Activated T-helper 1 cell treated with anti-CD3 and anti-CD28 coated beads, Interleukin-2, amount 50 U/mL, for 16 hours (primary cell): ENCODE results near the gene EPHB1.

Source experiments
- DNase-seq, 2 donors: peaks; one replicate each; pipeline ENCODE4 v3.0.0-alpha.2; 2020; ENCODE audit warnings: low read depth in 1 of 2, low spot score in 1 of 2

Gene EPHB1

DNA sequence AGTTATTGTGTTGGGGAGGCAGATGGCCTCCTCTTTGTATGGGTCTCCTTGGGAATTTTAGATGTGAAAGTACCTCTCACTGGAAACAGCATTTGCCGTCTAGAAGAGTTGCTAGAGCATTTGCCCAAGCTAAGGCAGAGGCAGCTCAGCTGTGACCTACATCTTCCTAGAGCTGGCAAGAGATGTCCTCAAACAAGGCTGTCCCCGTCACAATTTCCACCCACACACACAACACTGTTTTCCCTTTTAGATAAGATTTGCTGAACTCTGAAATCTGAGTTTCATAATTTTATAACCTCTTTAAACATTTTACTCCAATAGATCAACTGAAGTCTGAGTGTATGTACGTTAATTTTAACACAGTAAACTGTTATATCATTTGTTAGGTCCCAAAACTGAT lies 352.6 kb downstream of the EPHB1 start:
- no peak for DNase-seq

DNA sequence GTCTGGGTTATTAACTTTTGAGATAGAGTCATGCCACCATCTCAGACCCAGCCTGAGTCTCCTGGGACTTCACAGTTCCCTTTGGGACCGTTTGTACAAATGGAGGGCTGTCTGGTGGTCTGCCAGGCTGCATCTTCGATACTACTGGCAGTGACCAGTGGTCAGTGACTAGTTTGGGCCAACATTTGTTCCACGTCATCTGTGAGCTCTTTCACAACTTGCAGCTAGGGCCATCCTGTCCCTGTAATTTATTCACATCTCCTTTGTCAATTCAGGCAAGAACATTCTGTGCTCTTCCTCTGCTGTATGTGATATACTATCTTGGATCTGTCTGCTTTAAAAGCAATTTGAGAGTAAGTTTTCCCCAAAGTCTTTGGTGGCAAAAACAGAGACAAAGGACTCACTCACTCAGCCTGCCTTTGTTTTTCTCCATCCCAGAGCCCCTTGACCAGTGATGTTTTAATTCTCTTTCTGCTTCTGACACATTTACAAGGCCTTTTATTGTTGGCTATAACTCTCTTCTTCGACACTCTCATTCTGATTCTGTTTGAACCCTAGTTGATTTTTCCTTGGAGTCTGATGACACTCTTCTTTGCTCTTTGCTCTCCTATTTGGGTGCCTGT lies 353.4 kb downstream of the EPHB1 start:
- no peak for DNase-seq

DNA sequence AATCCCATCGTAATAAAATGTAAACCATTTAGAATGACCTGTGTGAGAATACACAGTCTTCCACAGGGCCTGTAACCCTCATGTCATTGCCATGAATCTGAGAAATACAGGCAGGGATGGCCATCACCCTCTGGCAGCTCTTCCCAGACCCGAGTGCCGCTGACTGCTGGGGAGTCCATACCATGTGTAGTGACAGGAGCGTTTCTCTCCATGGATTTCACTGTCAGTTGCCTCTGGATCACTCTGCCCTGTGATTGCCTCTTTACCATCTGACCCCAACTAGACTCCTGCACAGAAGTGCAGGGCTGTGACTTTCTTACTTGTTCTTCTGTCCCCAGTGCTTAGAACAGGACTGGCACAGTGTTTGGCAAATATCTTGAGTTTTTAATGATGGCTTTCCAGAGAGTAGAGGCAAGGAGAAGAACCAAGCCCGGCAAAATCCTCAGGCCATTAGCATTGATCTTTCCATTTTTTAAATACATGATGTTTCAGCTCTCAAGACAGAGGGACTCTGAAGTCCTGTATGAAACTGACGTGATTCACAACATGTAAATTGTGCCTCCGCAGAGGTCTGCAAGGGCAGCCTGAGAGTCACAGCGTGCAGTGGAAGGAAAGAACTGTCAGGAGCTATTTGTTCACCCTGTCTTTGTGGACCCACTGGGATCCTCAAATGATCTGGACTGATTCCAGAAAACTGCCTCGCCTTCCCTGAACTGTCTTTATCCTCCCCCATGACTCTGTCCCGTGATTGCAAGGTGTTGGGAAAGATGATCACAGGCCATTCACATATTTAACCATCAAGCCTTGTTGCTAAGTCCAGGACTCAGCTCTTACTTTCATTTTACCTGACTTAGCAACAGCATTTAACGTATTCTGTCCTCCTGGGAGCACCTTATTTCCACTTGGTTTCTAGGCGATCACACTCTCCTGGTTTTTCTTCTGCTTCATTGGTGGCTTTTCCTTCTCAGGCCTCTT lies 354.9 kb downstream of the EPHB1 start:
- DNase-seq: no peak

DNA sequence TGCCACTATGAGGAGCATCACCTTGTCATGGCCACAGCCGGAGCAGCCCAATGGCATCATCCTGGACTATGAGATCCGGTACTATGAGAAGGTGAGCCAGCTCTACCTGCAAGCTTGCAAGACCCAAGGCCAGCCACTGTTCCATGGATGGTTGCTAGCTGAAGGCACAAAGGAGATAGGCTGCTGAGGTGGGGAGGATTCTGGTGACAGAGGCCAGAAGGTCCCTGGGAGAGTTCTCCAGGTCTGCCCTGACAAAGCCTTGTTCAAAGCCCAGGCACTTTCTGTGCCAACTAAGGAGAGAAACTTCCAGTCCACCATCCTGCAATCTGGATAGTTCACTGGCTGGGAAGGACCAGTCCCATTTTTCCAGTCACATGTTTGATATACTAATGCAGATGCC lies 359.1 kb downstream of the EPHB1 start:
- DNase-seq: no peak

DNA sequence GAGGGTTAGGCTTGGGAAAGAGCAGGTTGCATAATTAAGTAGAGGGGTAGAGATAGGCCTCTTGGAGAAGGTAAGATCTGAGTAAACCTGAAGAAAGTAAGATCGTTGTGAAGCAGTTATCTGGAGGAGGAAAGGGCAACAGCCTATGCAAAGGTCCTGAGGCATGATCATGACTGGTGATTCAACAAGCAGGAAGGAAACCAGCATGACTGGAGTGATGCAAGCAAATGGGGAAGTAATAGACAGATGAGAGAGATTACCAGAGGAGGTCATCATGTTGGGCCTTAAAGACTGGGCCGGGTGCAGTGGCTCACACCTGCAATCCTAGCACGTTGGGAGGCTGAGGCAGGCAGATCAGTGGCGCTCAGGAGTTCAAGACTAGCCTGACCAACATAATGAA lies 360.2 kb downstream of the EPHB1 start:
- no peak for DNase-seq

DNA sequence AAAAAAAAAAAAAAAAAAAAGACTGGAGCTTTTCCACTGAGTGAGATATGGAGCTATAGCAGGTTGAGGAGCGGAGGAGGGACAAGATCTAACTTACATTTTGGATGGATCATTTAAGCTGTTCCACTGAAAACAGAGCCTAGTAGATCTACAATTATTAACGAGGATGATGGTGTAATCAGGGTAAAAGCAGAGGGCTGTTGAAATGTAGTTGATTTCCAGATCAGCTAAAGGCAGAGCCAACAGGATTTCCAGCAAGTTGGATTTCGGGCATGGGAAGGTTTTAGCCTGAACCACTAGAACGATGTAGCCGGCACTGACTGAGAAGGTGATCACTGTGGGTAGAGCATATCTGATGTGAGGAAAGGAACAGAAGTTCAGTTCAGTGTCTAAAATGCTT lies 360.7 kb downstream of the EPHB1 start:
- no peak for DNase-seq

DNA sequence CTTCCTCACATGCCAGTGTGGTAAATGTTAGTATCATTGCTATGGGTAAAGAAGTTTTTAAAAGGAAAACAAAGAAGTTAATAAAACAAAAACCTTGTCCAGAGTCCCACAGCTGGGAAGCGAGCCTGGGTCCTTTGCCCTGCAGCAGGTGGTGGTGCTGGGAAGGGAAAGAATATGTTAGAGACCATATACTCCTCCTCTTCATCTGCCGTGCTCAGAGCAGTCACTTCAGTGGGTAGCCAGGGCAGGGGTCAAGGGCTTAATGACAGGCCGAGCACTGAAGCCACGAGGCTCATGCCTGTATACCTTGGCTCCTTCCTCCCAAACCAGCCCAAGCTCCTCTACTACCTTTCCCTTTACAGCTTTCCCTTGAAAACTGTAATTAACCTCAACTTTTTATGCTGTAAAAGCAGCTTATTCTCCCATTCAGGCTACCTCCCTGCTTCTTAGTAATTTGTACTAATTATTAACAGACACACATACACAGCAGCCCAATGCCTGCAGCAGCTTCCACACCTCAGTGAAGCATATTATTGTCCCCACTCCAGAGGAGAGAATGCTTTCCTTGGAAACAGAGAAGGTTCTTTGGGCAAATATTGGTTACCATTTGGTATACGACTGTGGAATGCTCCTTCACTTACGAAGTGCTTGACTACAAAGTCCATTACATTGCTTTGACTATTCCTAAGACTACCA lies 362.1 kb downstream of the EPHB1 start:
- DNase-seq: no peak

DNA sequence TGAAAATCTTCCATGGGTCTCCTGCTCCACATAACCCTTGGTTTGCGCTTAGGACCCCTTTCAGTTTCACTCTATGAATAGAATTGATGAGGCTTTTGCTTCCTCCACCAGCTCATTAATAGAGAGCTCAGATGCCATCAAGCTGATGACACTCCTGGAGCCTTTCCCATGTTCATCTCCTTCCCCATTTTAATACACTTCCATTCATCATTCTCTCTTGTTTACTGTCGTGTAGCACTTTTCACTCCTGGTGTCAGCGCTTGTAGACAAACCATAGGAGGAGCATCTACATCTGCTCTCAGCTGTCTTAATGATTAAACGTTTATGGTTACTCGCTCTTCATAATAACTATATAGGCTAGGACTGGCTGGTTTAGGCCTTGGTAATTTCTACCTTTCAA lies 363.5 kb downstream of the EPHB1 start:
- DNase-seq: no peak

DNA sequence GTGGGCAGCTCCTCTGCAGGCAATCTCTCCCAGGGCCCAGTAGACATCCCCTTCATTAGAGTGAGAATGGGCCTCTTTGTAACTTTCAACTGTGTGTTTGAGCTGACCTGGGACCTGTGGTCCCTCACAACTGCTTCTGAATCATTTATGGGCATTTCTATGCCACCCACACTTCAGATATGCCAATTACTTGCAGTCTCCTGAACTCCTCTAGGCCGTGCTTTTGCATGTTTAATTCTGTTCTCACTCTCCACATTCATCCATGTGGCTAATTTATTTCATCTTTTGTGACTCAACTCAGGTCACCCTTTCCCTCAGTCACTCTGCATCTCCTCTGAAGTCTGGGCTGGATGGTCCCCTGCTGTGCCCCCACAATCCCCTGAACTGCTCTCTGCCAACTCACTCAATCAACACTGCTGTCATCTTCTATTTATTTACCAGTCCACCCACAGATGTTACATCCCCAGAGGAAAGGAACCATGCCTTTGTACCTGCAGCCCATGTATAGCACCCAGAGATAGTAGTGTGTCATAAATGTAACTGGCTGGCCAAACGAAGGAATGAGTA lies 364.7 kb downstream of the EPHB1 start:
- DNase-seq: no peak

DNA sequence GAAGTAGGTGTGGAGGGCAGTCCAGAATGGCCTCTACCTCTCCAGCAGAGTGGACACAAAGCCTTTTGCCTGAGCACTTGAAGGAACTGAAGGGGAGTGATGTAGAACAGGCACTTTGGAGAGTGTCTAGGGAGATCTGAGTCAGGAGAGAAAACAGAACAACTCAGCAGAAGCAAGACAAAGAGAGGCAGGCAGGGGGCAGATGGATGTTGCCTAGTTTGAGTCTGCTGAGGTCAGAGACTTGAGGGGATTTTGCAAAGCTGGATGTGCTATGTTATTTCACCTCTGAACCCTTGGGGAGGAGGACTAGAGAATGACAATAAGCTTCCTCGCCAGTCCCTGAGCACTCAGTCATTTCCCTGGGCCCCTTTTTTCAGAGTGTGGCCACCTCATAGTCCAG lies 366.4 kb downstream of the EPHB1 start:
- no peak for DNase-seq

DNA sequence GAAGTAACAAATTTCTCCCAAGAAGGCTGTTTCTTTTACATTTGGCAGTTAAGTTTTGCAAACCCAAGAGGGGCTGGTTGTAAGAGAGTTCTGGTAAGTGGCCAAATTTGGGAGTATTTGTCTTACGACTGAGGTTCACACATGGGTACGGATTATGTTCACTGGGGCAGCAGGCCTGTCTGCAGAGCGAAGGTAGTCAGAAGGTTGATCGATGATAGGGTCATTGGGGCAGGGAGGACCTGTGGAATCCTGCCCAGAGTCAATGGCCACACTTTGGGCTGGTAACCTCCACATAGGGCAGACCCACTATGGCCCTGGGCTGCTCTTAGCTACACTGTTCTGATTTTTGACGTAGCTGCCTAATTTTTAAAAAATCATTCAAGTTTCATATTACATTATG lies 368.6 kb downstream of the EPHB1 start:
- no peak for DNase-seq

DNA sequence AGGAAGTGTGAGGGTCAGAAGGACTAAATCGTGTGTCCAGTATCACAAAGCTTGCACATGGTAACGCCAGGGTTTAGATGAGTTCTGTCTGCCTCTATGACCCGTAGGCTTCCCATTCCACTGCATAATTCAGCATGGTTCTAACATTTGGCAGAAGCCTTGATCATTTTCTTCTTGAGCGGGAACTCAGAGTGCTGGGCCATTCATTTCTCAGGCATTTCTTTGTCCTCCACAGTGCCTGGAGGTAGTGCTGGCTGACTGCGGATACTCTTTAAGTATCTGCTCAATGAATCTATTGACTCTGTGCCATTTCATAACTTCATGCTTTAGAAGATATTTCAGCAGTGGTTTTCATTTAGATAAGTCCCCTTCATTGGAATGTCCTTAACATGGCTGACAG lies 370.2 kb downstream of the EPHB1 start:
- DNase-seq: no peak

DNA sequence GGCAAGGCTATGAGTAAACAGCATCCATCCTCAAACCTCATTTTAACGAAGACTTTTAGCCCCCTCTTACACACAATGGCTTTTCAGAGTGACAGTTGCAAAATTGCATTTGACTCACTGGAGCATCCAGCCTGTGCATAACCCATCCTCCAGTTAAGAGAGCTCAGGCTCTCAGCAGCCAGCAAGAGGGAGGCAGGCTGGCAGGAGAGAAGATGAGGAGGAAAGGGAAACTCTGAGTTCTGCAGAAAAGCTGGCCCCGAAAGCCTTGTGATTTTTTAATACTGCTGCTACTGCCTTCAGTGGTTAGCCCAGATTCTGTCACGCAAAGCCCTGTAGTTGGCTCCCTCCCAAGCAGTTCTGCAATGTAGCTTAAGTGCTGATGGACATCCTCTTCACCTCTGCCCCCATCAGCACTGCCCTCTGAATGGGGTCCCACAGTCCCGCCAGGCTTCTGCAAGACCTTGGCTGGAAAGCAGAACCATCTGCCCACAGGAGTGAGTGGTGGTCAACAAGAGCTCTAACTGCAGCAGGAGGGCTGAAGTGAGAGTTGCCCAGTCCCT lies 371.3 kb downstream of the EPHB1 start:
- DNase-seq: no peak

DNA sequence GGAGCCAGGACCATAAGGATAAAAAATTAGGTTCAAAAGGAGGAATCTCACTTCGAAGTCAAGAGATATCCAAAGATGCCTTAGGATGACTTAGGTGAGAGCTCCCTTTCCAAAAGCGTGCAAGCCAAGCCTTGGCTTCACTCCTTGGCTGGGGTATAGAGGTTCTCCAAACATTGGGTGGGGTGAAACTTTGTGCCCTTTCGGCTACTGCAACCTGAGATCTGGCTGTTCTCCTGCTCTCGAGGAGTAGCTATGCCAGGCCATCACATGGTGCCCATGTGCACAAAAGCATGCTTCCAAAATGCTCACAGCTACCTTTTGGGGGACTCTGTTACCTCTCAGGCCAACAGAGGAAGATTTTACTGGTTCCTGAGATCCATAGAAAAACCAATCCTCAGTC lies 373.8 kb downstream of the EPHB1 start:
- no peak for DNase-seq

DNA sequence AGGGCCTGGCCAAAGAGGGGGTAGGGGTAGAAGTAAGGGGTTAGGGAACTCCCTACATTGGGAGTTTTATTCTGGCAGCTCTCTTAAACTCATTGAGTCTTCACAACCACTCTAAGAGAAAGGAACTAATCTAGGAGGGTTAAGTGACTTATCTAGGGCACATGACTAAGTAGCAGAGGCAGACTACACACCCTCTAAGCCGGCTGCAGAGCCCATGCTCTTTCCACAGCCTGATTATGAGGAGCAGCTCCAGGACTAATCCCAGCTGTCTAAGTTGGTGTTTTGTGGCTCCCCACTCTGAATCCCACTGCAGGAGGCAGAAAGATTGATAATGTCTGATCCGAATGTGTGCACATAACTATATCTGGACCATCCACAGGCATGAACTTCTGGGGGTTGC lies 374.6 kb downstream of the EPHB1 start:
- DNase-seq: no peak

DNA sequence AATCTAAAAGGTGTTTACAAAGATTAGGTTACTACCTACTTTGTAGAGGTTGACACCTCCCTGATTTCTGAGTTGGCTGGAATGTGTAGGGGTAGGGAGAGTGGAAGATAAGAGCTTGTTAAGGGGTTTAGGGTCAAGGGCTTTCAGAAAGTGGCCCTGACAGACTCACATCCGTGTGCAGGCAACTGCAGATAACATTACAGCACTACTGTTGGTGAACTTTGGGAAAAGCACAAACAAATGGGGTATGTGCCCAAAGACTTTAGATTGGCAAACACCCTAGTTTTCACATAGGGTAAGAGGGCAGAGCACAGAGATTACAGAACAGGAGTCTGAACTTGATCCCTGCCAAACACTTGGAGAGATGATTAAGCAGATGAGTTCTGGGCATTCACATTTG lies 375.7 kb downstream of the EPHB1 start:
- DNase-seq: no peak

DNA sequence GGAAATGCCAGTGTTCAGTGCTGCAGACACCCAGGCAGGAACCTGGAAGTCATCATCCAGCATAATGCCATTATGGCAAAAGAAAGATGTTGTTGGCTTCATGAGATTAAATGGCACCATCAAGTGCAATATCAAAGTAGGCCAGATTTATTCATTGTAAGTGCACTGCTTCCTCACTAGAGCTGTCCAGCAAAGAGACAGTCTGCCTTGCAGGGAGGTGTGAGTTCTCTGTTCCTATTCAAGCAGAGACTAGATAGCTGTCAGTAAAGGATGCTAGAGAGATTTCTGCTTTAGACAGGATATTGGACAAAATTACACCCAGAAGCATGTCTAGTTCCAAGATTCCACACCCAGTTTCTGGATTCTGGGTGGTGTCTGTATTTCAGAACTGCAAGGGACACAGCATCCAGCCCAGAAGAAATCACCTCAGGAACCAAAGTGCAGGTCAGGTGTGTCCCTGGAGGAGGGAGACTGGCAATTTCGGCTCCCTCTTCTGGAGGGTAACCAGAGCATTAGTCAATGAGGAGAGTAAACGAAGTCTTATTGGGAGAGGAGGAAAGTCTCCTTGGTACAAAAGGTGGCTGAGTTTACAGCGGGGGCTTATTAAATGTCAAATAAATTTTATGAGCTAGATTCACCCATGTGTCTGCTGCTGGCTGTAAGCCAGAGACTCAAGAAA lies 377.3 kb downstream of the EPHB1 start:
- no peak for DNase-seq

DNA sequence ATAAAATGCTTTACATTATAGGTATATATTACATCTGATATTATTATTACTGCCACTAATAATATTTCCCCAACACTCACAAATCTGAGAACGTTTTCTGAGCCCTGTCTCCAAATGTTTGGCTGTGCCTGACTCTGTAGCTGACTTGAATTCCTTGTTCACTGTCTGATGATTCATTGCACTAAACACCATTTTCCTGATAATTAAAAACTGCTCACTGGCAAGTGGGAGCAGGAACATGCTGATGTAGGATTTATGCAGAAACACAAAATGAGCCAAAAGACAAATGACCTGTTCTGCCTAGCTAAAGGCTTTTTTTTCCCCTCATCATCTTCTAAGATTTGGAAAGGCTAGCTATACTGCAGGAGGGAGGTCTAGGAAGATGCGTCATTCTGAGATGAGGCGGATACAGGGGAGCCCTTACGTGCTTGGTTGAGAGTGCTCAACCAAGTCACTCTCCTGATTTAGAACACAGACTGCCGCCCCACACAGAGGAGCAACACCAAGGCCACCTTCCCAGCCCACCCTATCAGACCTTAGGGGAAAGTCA lies 380.7 kb downstream of the EPHB1 start:
- no peak for DNase-seq

DNA sequence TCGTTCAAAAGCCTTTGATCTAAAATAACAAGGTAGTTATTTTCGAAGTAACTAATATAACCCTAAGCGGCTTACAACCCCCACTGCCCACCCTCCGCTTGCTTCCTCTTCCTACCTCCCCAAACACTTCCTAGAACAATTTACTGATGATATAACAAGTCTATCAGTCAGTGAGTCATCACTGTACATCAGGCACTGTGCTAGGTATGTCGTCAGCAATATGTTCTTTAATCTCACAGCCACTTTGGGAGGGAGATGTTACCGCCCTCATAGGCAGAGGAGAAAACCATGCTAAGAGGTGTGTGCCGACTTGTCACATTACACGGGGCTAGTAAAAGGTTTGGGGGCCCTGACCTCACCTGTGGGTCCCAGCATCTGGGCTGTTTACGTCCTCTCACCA lies 381.8 kb downstream of the EPHB1 start:
- no peak for DNase-seq

DNA sequence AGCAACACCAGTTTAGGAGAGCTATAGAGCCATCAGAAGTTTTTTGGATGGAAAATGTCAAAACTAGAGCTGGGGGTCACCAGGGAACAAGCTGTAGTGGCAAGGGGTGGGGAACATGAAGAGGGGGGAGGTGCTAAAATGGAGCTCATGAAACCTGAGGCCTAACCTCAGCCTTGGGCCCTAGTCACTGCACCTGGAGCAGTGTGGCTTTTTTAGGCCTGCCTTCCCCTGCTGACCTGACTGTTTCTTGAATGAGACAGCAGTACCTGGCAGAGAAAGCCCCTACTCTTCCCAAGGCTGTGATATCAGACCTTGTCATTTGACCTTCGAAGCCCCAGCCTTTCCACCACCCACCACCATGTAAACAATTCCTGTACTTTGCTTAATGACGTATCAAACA lies 383.5 kb downstream of the EPHB1 start:
- DNase-seq: no peak

DNA sequence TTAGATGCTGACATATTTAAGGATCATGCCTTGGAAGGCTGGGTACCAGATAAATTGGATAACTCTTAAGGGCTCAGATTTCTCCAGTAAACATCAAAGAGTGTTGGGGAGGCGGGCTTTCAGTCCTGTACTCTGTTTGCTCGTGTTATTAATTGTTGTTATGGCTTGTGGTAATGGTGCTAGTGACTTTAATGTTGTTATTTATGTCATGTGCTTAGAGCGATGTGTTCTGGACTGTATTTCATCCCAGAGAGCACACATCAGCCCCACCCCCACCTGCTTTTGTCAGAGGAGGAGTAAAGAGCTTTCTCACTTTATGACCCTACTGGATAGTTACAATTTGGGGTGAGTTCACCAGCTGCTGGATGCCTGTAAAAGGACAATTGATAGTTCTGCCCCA lies 386.3 kb downstream of the EPHB1 start:
- DNase-seq: no peak
